GM18511 (cell line): ENCODE measurements around the gene GPR156.

Experiments used
- ATAC-seq: cut with Tn5 transposase; IDR thresholded peaks from one replicate; pipeline ENCODE4 v1.9.1; 2021; ENCODE audit warnings: mild to moderate bottlenecking, moderate library complexity; ENCODE audit not compliant: unreplicated experiment

GPR156 gene

DNA sequence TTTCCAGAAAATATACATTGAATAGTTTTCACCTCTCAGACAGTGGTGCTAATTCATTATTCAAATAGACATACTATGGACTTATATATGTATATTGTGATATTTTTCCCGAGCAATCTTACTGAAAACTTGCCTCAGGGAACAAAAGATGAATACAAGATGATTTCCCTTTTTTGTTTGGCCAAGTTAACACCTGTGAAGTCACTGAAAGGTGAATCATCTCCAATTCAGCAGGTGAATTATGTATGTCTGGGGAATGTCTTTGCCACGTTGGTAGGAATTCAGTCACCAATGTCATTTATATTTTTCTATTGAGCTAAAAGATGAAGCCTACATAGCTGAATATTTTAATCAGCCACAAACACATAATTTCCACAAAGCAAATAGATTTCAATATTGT is 88.2 kb downstream of the GPR156 start:
- ATAC-seq, result no peak

DNA sequence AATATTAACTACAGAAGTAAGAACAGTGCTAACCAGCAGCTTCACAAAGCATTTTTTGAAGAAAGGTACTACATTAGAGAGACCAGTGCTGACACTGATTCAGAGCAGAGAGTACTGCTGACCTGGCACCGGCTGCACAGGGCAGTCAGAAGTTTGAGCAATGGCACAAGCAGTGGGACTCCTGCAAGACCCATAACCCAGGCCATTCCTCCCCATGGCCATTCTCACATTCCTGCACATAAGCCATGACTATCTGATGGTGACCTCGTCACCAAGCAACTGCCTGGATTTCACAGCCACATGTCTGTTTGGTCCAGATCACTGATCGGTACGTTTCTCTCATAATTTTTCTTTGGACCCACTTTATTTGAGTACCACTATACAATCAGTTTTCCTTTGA is 88.7 kb downstream of the GPR156 start:
- no peak for ATAC-seq

DNA sequence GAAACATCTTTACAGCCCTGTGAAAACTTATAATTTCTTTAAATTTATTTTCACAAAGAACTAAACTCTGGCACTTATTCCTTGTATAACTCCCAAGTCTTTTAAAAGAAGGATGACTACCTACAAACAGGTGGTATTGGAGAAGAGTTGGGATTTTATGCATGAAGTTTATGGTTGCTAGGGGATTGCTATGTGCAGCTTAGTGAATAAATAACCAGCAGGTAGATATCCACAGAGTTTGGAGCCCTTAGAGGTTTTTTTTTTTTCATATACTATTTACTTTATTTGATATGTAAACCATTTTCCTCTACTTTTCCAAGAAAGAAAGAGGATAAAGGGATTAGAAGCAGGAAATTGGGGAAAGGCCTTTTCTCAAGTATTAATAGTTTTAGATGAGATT is 91.5 kb downstream of the GPR156 start:
- no peak for ATAC-seq

DNA sequence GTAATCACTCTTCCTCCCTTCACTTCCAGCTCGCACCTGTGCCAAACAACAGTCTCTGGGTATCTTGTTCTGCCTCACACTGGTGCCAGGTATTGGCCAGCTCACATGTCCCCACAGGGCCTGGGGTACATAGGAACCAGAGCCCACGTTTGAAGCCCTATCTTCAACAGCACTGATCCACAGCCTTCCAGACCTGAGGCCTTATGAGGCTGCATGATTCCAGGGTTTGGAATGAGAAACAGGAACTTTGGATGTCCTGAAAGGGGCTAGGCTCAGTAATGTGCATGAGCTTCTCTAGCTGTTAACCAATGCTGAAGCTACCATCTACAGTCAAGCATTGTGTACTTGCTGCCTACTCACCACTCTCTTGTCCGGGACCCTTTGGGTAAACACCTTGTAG is 92.4 kb downstream of the GPR156 start:
- no peak for ATAC-seq

DNA sequence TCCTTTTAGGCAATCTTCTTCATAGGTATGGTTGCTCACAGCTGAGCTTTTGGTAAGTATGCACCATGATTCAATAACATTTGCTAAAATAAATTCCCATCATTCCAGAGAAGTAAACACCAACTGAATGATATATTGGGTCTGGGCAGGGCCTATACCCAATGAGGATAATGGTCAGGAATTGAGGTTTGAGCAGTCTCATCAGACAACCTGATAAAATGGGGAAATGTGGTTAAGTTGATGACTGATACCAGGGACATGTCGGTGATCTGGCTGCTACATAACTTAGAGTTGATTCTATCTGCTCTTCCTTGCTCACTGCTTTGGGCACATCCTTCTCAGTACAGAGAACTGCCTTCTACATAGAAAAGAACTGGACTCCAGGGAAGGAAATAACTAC is 92.9 kb downstream of the GPR156 start:
- no peak for ATAC-seq

DNA sequence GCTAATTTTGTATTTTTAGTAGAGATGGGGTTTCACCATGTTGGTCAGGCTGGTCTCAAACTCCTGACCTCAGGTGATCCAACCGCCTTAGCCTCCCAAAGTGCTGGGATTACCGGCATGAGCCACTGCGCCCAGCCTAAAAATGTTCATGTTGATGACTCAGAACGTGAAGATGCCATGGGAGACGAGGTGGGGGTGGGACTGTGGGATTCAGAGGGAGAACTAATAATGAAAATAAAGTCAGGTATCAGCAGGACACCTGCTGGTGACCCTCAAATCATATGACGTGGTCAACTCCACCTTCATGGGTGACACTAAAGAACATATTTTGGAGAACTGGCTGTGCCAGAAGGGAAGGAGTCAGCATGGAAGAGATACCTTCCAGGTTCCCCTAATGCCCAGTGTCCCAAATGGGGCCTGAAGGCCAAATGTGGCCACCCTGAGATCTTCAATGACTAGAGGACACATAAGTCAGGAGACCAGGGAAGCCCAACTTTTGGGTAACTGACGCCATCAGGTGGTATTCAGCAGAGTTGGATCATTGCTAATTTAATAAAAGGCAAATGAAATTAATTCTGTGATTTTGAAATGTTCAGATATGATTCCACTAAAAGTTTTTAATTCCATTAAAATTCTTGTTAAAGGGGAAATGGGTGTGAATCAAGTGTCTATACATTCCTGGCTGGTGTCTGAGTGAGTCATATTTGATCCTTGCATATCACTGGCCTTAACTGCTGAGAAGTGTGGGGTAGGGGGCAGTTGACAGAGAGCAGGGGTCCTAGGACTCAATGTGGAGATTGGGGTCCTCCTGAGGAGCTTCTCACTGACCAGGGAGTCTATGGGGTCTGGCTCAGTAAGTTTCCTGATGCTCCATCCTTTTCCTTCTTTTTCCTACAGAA is 102.2 kb downstream of the GPR156 start:
- ATAC-seq, result no peak

DNA sequence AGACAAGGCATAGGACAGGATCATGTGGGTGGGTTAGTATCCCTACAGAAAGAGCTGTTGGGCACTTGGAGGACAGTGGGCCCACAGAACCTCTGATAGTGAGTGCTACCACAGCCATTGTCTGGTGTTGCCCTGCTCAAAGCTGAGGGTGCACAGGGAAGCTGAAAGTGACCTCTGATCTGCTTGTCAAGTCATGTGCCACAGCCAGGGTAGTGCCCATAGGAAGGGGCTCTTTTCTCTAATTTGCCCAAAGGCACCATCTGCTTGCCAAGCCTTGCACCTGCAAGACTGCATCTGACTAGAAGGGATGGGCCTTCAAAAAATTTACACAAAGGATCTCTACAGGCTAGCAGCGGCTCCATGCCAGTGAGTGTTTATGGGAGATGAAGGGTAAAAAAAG is 103.4 kb downstream of the GPR156 start:
- no peak for ATAC-seq

DNA sequence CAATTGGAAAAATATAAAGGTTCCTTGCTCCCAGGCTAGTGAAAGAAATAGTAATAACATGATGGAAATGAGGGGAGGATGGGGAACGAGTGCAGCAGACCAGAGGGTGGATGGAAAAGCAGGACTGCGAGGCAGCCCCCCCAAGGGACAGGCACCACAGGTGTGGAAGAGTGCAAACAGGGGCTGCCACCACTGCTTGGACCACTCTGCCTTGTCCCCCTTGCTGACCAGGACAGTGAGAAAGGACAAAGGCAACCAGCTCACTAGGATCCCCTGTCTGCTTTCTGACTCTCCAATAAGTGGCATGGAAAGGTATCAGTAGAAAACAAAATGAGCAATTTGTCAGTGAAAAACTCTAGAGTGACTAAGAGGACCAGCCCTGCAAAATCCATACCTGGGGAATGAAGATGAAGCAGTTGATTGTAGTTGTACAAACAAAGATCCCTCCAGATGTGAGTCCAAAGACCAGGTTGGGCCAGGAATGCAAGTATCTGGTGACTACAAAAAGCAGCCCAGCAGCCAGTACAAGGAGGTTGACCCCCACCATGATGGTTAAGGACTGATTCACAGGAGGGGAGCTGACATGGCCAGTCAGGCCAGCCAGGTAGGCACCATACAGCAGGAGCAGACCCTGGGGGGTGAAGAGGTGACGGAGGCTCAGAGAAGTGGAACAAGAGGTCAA is 104.2 kb downstream of the GPR156 start:
- no peak for ATAC-seq

DNA sequence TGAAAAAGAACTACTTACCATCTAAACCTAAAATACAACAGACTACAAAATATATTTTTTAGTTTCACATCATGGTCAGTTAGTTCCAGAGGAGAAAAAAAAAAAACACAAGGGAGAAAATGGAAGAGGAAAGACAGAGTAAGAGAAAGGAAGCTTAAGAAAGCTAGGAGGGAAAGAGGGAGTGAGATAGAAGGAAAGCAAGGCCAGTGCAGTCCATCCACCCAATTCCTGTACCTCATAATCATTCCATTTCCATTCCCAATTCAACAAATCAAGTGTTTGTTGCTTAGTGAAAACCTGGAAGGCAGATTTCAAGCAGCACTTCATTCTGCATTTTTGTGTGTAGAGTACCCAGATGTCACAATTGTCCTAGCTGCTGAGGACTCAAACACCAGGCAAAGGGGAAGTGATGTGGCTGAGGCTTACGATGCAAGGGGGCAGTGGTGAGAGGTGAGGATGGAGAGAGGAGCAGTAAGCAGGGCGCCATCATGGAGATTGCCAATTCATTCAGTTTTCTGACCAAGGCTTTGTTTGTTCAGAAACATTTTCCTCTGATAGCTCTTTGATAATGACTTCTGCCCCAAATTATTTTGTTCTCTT is 107.2 kb downstream of the GPR156 start:
- ATAC-seq, result no peak

DNA sequence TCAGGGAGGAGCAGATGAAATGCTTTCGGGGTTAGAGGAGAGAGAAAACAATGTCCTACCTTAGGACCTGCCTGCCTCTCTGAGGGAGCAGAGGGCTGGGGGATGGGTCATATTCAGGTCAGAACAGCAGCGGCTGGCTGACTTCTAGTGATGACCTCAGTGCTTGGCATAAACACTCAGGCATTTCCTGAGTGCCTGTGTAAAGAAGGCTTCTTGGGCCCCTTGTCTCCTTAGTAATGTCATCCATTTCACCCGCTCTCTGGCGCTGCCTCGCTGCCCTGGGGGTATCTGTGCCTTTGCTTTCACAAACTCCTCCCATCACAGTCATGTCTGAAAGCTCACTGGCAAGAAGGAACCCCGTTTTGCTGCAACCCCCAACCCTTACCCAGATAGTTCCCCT is 107.9 kb downstream of the GPR156 start:
- ATAC-seq, result no peak

DNA sequence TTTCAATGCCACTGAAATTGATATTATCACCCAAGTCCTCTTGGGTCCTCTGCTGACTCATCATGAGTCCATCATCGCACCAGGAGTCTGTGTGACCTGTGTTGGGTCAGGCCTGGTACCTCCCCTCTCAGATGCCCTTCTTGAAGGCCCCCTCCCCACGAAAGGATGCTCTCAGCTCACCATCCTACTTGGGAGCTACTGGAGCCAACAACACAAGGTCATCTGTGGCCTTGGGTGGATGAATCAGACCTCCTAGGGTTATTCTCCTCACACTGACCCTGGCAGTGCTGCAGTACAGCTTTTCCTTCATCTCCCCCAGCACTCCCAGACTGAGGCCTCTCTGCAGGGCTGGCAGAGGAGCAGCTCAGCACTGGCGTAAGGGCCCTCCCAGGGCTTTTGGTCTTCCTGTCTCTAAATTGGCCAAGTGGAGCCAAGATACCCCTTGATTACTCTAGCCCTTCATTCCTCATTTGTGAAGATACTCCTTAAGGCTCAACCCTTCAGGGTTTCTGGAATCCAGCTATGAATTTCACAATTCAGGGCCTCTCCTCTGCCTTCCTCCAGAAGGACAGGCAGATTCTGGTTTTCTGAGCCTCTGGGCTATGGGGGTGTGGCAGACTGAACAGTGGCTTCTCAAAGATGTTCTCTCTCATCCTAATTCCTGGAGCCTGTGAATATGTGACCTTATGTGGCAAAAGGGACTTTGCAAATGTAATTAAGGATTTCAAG is 110.0 kb downstream of the GPR156 start:
- ATAC-seq, result no peak

DNA sequence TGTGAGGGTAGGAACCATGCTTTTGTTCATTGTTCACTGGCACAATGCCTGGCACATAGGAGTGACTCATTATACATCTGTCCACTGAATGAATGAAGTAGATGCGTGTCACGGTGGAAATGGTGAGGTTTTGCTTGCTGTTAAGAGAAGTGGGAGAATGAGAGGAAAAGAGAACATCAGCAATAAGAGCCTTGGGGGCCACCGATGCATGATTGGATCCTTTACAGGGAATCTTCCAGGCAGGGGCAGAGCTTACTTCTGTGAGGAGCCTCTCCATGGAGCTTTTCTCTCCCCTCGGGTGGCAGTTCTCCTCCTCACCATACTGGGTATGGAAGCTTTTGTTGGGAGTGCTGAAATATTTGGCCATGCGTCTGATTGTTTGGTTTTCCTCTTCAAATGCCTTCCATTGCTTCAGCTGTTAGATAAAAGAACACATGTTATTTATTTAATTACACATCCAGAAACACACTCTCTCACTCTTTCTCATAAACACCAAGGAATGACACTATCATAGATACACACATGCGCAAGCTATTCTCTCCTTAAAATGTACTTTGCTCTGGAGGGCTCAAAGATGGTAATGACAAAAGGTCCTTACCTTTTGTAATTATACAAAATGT is 111.9 kb downstream of the GPR156 start:
- no peak for ATAC-seq

DNA sequence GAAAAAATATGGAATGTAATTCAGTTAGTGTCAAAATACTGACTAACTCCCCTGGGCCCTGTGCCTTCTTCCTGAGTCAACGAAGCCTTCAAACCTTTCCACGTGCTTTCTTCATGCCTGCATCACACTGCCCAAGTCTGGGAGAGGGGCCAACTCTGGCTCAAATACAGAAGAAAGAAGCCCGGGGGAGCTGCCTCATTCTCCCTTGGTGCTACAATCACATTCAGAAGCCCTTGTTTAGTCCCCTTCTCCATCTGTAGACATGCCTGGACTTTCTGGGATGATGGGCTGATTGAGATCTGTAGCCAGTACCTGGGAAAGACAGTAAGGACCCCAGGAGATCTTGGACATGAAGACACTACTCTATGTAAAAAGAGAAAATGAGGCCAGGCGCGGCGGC is 113.0 kb downstream of the GPR156 start:
- ATAC-seq, result no peak

DNA sequence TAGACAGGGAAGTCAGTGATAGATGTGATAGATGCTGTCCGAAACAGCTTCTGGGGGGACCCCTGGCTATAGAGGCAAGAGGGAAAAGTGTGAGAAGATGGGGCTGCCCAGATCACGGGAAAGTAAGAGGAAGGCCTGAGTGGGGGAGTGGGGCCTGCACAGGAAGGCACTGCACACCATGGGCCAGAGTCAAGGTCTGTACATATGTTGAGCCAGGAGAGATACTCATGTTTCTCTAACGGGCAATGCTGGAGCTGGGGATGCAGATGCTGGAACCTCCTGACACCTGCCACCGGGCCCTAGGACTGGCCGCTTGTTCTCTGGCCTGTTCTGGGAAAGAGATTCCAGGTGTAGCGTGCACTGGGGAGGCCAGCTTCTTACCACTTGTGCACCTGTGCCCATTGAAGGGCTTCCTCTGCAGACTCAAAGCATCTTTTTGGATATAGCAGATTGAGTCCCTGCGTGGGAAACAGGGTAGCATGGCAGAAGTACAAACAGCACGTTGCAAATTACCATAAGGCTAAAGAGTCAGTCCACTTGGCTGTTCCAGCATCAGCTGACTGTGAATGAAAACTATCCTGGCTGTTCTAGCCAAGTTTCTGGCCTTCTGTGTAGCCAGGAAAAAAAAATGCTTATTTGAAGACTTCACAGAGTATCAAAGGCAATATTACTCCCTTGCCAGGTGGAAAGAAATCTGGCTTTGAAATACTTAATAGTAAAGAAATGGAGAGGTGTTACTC is 113.7 kb downstream of the GPR156 start:
- ATAC-seq, result no peak

DNA sequence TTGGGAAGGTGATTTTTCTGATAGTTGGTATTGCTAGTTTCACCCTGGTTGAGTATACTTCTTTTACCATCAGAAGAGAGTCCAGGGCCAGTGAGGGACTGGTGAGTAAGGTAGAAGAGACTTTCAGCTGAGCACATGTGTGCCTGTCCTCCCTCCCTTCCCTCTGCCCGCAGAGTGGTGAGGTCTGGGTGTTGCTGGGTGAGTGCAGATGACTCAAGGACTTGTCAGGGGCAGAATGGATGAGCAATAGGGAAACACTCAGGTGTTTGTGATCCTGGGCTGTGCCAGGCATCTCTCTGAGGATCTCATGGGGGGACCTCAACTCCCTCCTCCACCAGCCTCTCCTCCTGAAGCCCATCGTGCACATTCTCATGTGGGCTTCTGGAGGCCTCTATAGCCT is 114.8 kb downstream of the GPR156 start:
- no peak for ATAC-seq

DNA sequence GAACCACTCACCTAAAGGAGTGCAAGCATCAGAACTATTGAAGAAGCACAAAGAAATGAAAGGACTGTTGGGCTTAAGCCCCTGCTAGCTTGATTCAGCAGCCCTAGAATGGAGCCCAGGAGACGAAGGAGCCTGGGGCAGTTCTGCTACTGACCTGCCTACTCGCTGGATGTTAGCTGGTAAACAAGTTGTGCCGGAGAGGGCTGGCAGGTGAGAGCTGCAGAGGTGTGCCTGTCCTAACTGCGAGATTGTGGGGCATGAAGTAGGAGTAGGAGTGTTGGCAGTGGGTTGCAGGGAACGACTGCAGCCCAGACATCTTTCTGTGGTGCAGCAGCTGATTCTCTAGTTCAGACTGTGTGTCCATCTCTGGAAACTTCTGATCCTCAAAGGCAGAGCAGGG is 115.6 kb downstream of the GPR156 start:
- ATAC-seq, result no peak

DNA sequence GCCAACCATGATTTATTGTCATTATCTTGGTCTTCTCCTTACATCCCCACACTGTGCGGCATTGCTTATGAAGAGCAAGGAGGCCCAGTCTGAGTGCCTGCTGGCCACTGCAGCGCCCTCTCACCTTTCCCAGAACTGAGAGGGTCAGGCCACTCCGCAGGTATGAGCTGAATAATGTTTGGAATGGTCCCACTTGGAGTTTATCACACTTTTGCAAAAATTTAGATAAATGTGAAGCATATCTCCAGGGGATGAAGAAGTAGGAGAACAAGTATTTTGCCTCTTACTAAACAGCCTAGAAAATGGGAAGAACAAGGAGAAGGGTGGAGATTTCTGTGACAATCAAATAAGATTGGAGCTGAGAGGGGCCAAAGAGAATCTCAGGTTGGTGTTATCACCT is 116.4 kb downstream of the GPR156 start:
- ATAC-seq, result no peak

DNA sequence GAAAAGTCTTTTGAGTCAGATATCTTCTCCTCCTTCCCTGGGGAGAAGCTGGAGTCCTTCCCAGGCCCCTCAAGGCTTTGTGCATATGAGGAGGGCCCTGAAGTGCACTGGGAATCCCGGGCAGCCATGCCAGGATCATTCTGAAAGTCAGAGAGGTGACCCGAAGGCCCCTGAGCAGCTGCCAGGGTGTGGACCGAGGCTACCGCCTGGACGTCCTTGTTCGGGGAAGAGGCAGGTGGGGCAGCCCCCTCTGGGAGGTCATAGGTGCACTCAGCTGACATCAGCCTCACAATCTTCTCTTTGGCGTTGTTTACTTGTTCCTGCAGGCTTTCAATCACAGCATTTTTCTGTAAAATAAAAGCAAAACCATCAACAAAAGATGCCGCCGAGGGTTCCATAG is 117.0 kb downstream of the GPR156 start:
- no peak for ATAC-seq

DNA sequence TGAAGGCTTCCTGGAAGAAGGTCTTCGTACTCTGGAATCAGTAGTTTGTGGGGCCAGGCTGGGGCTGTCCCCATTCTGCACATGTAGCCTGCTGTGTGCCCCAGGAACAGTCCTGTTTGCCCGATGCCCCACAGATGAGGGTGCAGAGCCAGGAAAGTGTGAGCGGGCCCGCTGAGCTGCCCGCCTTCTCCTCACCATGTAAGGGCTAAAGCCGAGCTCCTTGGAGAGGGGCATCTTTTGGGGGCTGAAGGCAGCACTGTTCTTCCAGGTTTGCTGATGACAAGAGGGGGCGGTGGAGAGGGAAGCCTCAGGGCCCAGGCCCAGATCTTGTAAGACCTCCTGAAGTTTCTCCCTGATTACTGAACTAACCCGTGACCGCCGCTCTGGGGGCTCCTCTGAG is 117.5 kb downstream of the GPR156 start:
- ATAC-seq, result no peak

DNA sequence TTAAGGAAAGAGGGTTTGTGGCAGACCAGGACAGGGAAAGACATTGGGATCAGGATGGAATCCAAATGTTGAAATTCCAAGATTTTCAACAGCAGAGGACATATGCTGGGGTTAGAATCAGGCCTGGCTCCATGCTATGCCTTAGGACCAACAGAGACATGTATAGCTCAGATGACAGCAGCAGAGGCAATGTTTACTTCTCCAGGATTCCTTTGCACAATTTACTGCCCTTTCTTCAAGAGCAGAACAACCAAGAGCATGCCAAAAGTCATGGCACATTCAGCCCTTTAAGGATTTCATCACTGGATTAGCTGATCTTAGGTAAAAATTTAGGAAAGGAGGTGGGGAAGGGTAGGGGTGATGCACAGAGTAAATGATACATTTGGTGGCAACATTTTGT is 121.2 kb downstream of the GPR156 start:
- ATAC-seq, result no peak
